ENCODE results near the gene KIRREL1.

- TF ChIP-seq CTCF (CRISPR knock-in tag; IDR thresholded peaks at IDR 0.05): no peak
- no peak for TF ChIP-seq ZNF274 (CRISPR knock-in tag; IDR thresholded peaks at IDR 0.05)
- TF ChIP-seq MAX (IDR thresholded peaks at IDR 0.05): no peak
- no peak for TF ChIP-seq REXO4 (CRISPR knock-in tag; IDR thresholded peaks at IDR 0.05; ENCODE audit: borderline replicate concordance)
- TF ChIP-seq ARID2 (CRISPR knock-in tag; IDR thresholded peaks at IDR 0.05; ENCODE audit: borderline replicate concordance): no peak
Observed at GRCh38 chr1:158021721-158022120, 28.3 kb downstream of the KIRREL1 start.

Data from HepG2 (cell line).